ENCODE data around the gene LAMB1. TPM values are rescaled to one million over a fixed set of nuclear protein-coding genes. Genes with fewer than 3 reads are reported as not detected.

Gene LAMB1
- total and polyA plus RNA-seq, 2 of the 13 experiments (the other 11 are each of a cell fraction or from before 2014, with no cell fraction given) = 109 to 124 TPM

GRCh38 chr7:108014747-108015682 lies 12.1 kb upstream of the LAMB1 start (continued):
- peak; percentile 30 for TF ChIP-seq ASH2L (IDR thresholded peaks at IDR 0.05; ENCODE audit: insufficient read length, low read depth, low read length)
- peak; percentile 13; the same call in 1 of the 2 replicates for TF ChIP-seq SP5 (CRISPR knock-in tag; IDR thresholded peaks at IDR 0.05; ENCODE audit: borderline replicate concordance, low read depth)
- TF ChIP-seq KAT8 (CRISPR knock-in tag; IDR thresholded peaks at IDR 0.05) = peak; percentile 39
- no peak for TF ChIP-seq AHR (CRISPR knock-in tag; IDR thresholded peaks at IDR 0.05)
- TF ChIP-seq ZFP41 (CRISPR knock-in tag; IDR thresholded peaks at IDR 0.05; ENCODE audit: borderline replicate concordance) = no peak
- TF ChIP-seq ZNF276 (CRISPR knock-in tag; IDR thresholded peaks at IDR 0.05; ENCODE audit: low read depth) = no peak
- no peak for TF ChIP-seq ZNF430 (CRISPR knock-in tag; IDR thresholded peaks at IDR 0.05)
- no peak for TF ChIP-seq ZNF292 (CRISPR knock-in tag; IDR thresholded peaks at IDR 0.05; ENCODE audit: borderline replicate concordance, low read depth)
- no peak for TF ChIP-seq DRAP1 (CRISPR knock-in tag; IDR thresholded peaks at IDR 0.05)
- no peak for TF ChIP-seq SMARCC2 (IDR thresholded peaks at IDR 0.05)
- TF ChIP-seq SALL1 (CRISPR knock-in tag; IDR thresholded peaks at IDR 0.05) = no peak
- TF ChIP-seq KLF9 (CRISPR knock-in tag; IDR thresholded peaks at IDR 0.05; ENCODE audit: low read depth) = no peak
- TF ChIP-seq PRMT3 (CRISPR knock-in tag; IDR thresholded peaks at IDR 0.05; ENCODE audit: borderline replicate concordance, low read depth) = no peak
- TF ChIP-seq ZNF501 (CRISPR knock-in tag; IDR thresholded peaks at IDR 0.05) = no peak
- no peak for TF ChIP-seq PCBP2 (optimal IDR thresholded peaks at IDR 0.05; ENCODE audit: low read depth, low read length, poor library complexity, severe bottlenecking)
- TF ChIP-seq ZNF782 (CRISPR knock-in tag; IDR thresholded peaks at IDR 0.05; ENCODE audit: borderline replicate concordance) = no peak
- no peak for TF ChIP-seq ZNF691 (CRISPR knock-in tag; IDR thresholded peaks at IDR 0.05; ENCODE audit: borderline replicate concordance, low read depth)
- no peak for TF ChIP-seq MLXIP (CRISPR knock-in tag; IDR thresholded peaks at IDR 0.05; ENCODE audit: borderline replicate concordance)
- TF ChIP-seq PAXIP1 (CRISPR knock-in tag; conservative IDR thresholded peaks at IDR 0.05) = peak; percentile 80

Measured in HepG2 (cell line).